ENCODE results near the gene RESP18. TPM values are rescaled to one million over a fixed set of nuclear protein-coding genes. Genes with fewer than 3 reads are reported as not detected.

RESP18 gene
- total RNA-seq, 2 donors from 2014 or later, result not detected

- TF ChIP-seq CTCF (IDR thresholded peaks at IDR 0.05), result no peak
- Histone ChIP-seq H3K27me3 (no peaks in the 10 kb centered on the region), H3K27ac (peak overlapping the region; percentile 59 to 61), H3K36me3 (peaks cover 3% of the 10 kb centered on the region), H3K4me1 (peaks cover 0 to 10% of the 10 kb centered on the region in 2 donors), H3K4me3 (peak overlapping the region in 1 of 2 donors; percentile 10), H3K9me3 (no peaks in the 10 kb centered on the region)
- peak; percentile 69 for DNase-seq (ENCODE audit: low spot score)
These were observed 36.2 kb upstream of the RESP18 start for GRCh38 chr2:219368690-219369191.

GRCh38 chr2:219362524-219363164 lies 30.1 kb upstream of the RESP18 start:
- Histone ChIP-seq H3K4me1 (peaks cover 0 to 11% of the 10 kb centered on the region in 2 donors), H3K27ac (no peak overlapping the region), H3K36me3 (no peaks in the 10 kb centered on the region), H3K4me3 (no peak overlapping the region), H3K9me3 (no peaks in the 10 kb centered on the region), H3K27me3 (peaks cover 0 to 14% of the 10 kb centered on the region in 2 donors)
- no peak for TF ChIP-seq CTCF (IDR thresholded peaks at IDR 0.05)
- peak; percentile 65 for DNase-seq (ENCODE audit: low spot score)

- Histone ChIP-seq H3K4me3 (no peak overlapping the region), H3K36me3 (no peaks in the 10 kb centered on the region), H3K27ac (no peak overlapping the region), H3K4me1 (peaks cover 0 to 11% of the 10 kb centered on the region in 2 donors), H3K9me3 (no peaks in the 10 kb centered on the region), H3K27me3 (peaks cover 0 to 15% of the 10 kb centered on the region in 2 donors)
- DNase-seq (ENCODE audit: low spot score), result no peak
- no peak for TF ChIP-seq CTCF (IDR thresholded peaks at IDR 0.05)
These were observed 29.5 kb upstream of the RESP18 start for GRCh38 chr2:219362072-219362471.

GRCh38 chr2:219358170-219359075 lies 25.9 kb upstream of the RESP18 start:
- Histone ChIP-seq H3K36me3 (no peaks in the 10 kb centered on the region), H3K9me3 (no peaks in the 10 kb centered on the region), H3K4me1 (peaks cover 0 to 11% of the 10 kb centered on the region in 2 donors), H3K4me3 (peak overlapping the region in 1 of 2 donors; percentile 37), H3K27ac (no peak overlapping the region), H3K27me3 (peaks cover 2 to 15% of the 10 kb centered on the region in 2 donors)
- DNase-seq (ENCODE audit: low spot score), result no peak
- TF ChIP-seq CTCF (IDR thresholded peaks at IDR 0.05), result no peak

GRCh38 chr2:219356834-219357233 lies 24.3 kb upstream of the RESP18 start:
- TF ChIP-seq CTCF (IDR thresholded peaks at IDR 0.05), result no peak
- DNase-seq (ENCODE audit: low spot score), result no peak
- Histone ChIP-seq H3K4me1 (peaks cover 0 to 11% of the 10 kb centered on the region in 2 donors), H3K4me3 (no peak overlapping the region), H3K36me3 (no peaks in the 10 kb centered on the region), H3K27me3 (peaks cover 2 to 15% of the 10 kb centered on the region in 2 donors), H3K27ac (no peak overlapping the region), H3K9me3 (no peaks in the 10 kb centered on the region)
